ENCODE results near the gene TNF. TPM values are rescaled to one million over a fixed set of nuclear protein-coding genes. Genes with fewer than 3 reads are reported as not detected.

The TNF gene
- total RNA-seq (2022; extraction: Qiagen RNA extraction; ENCODE audit: low read depth) = 0.06 to 0.13 TPM (median 0.07 TPM) in 3 of 5 replicates, not detected in the others

DNA sequence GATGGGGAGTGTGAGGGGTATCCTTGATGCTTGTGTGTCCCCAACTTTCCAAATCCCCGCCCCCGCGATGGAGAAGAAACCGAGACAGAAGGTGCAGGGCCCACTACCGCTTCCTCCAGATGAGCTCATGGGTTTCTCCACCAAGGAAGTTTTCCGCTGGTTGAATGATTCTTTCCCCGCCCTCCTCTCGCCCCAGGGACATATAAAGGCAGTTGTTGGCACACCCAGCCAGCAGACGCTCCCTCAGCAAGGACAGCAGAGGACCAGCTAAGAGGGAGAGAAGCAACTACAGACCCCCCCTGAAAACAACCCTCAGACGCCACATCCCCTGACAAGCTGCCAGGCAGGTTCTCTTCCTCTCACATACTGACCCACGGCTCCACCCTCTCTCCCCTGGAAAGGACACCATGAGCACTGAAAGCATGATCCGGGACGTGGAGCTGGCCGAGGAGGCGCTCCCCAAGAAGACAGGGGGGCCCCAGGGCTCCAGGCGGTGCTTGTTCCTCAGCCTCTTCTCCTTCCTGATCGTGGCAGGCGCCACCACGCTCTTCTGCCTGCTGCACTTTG lies at the start of gene TNF:
Gene TNF, plus strand, starts transcription at position 231 of the 567 bp plus-strand sequence. Its CDS starts 177 bp downstream, at position 408.

GRCh38 chr6:31528821-31529328 lies 46.5 kb upstream of the TNF start, which contains the start of gene MCCD1:
Gene MCCD1, plus strand, starts transcription at chr6:31528962. Its CDS starts 53 bp downstream, at chr6:31529015.

DNA sequence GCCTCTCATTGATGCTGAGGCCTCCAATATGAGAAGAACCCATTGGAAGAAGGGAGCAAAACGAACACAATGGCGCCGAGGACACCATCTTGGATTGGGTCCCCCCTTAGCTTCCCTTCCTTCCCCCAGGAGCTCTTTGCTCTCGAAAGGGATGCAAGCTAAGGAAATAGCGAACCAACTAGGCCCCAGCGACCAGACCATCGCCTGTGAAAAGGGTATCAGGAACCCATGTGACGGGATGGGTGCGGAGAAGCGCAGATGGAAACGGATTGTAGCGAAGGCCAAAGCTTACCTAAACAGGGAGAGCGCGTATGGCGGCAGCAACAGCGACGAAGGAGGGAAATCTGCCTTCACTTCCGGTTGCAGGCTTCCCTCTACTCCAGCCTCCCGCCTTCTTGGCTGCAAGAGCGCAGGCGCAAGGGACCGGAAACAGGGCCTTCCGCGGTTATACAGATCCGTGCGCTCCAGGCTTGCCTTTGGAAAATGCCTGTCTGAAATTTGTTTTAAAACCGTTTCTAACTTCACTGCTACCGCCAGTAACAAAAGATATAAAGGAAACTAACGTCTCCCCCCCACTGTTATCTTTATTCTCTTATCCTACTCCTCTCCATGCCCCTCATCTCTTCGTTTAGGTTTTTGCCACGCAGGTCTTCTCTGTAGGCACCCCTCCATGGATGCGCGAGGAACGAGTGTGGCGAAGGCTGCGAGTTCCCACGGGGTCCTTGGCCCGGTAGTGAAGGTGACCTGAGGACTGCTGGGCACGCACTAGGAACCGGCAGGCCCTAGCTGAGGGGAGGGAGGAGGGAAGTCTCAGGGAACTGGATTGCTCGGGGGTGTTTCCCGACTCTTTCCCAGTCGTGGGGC lies 33.5 kb upstream of the TNF start, which contains the start of gene DDX39B:
Gene DDX39B, minus strand, starts transcription at position 346 of the 864 bp plus-strand sequence. CDS start 1,471 bp downstream, outside the sequence.

DNA sequence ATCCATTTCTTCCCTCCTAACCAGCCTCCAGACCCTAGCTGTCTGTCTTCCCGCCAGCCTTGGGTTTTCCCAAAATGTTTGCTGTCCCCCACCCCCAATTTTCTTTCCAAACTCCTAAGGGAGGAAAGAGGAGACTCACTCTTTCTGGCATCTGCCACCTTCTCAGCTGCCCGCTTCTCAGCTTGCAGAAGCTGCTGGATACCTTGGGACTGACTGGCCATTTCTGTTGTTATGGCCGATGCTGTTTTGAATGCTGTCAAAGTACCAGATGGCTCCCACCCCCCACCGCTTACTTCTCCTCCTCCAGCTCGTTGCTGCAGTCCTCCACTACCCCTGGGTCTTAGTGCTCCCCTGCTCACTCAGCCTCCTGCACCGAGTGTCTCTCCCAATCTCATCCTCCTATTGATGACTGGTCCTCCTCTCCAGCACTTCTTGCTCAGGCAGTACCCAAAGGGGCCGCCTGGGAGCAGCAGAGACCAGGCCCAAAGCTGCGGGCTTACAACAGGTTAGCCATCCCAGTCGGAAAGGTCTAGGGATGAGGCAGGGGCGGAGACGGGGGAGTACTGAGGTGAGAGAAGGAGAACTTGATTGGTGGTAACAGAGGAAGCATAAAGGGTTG lies 28.9 kb upstream of the TNF start, which contains the start of gene ATP6V1G2:
Gene ATP6V1G2, minus strand, starts transcription at position 270 of the 619 bp plus-strand sequence. Its CDS starts 49 bp downstream, at position 221.

GRCh38 chr6:31546958-31547726 lies 28.2 kb upstream of the TNF start, which contains the start of gene NFKBIL1:
Gene NFKBIL1, plus strand, starts transcription at chr6:31547608. Its CDS starts 87 bp downstream, at chr6:31547695.

GRCh38 chr6:31572041-31572911 lies 3.1 kb upstream of the TNF start, which contains the start of gene LTA:
Gene LTA, plus strand, starts transcription at chr6:31572289. Its CDS starts 454 bp downstream, at chr6:31572743.

DNA sequence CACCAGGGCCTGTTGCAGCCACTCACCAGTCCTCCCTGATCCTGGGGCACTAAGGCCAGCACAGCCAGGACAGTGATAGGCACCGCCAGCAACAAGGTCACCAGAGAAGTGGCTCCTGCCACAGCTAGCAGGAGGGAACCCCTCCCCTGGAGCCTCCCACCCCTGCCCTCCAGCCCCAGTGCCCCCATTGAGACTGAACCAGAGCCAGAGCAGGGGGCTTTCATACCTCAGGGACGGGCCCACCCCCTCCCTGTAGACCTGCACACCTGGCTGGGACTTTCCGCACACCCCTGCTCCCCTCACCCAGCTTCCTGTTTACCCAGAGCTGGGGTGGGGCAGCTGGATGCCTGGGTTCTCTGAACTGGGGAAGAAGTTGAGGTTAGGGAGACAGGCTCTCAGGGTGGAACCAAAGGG lies 6.9 kb downstream of the TNF start, which contains the start of gene LTB:
Gene LTB, minus strand, starts transcription at position 195 of the 414 bp plus-strand sequence. Its CDS starts 7 bp downstream, at position 188.

GRCh38 chr6:31586008-31586407 lies 10.6 kb downstream of the TNF start, which contains the start of gene LST1:
Gene LST1, plus strand, starts transcription at chr6:31586277. Its CDS starts 1,023 bp downstream, at chr6:31587300.

GRCh38 chr6:31614684-31615578 lies 39.6 kb downstream of the TNF start, which contains the start of gene AIF1:
Gene AIF1, plus strand, starts transcription at chr6:31615234. Its CDS starts 96 bp downstream, at chr6:31615330.

GRCh38 chr6:31620586-31621319 lies 45.4 kb downstream of the TNF start, which contains the start of gene PRRC2A:
Gene PRRC2A, plus strand, starts transcription at chr6:31620715. Its CDS starts 2,075 bp downstream, at chr6:31622790.

Other genes starting within 250 kb of the TNF start
- 15.2 to 27.1 TPM (median 25.9 TPM) in 5 replicates for gene HLA-B, start 218.4 kb upstream of the TNF start, total RNA-seq (2022; extraction: Qiagen RNA extraction; ENCODE audit: low read depth)
- 27.2 to 29.6 TPM (median 28.7 TPM) in 5 replicates for gene MICA, start 172.0 kb upstream of the TNF start, total RNA-seq (2022; extraction: Qiagen RNA extraction; ENCODE audit: low read depth)
- 6.6 to 8.6 TPM (median 7.7 TPM) in 5 replicates for gene MICB, start 77.4 kb upstream of the TNF start, total RNA-seq (2022; extraction: Qiagen RNA extraction; ENCODE audit: low read depth)
- gene MCCD1, start 46.6 kb upstream of the TNF start, total RNA-seq (2022; extraction: Qiagen RNA extraction; ENCODE audit: low read depth) = not detected in 5 replicates
- 313 to 396 TPM (median 382 TPM) in 5 replicates for gene DDX39B, start 33.6 kb upstream of the TNF start, total RNA-seq (2022; extraction: Qiagen RNA extraction; ENCODE audit: low read depth)
- 0.57 to 0.77 TPM (median 0.63 TPM) in 5 replicates for gene ATP6V1G2, start 29.0 kb upstream of the TNF start, total RNA-seq (2022; extraction: Qiagen RNA extraction; ENCODE audit: low read depth)
- 9.5 to 12.2 TPM (median 10.6 TPM) in 5 replicates for gene NFKBIL1, start 28.0 kb upstream of the TNF start, total RNA-seq (2022; extraction: Qiagen RNA extraction; ENCODE audit: low read depth)
- 0.08 to 0.13 TPM (median 0.10 TPM) in 3 of 5 replicates, not detected in the others for gene LTA, start 3.3 kb upstream of the TNF start, total RNA-seq (2022; extraction: Qiagen RNA extraction; ENCODE audit: low read depth)
- 0.27 to 0.39 TPM (median 0.35 TPM) in 5 replicates for gene LTB, start 6.9 kb downstream of the TNF start, total RNA-seq (2022; extraction: Qiagen RNA extraction; ENCODE audit: low read depth)
- gene LST1, start 10.7 kb downstream of the TNF start, total RNA-seq (2022; extraction: Qiagen RNA extraction; ENCODE audit: low read depth) = 0.26 to 0.49 TPM (median 0.37 TPM) in 3 of 5 replicates, not detected in the others
- not detected in 5 replicates for gene NCR3, start 17.4 kb downstream of the TNF start, total RNA-seq (2022; extraction: Qiagen RNA extraction; ENCODE audit: low read depth)
- not detected in 5 replicates for gene AIF1, start 39.7 kb downstream of the TNF start, total RNA-seq (2022; extraction: Qiagen RNA extraction; ENCODE audit: low read depth)
- gene PRRC2A, start 45.1 kb downstream of the TNF start, total RNA-seq (2022; extraction: Qiagen RNA extraction; ENCODE audit: low read depth) = 70.6 to 97.9 TPM (median 90.8 TPM) in 5 replicates
- gene BAG6, start 77.1 kb downstream of the TNF start, total RNA-seq (2022; extraction: Qiagen RNA extraction; ENCODE audit: low read depth) = 115 to 151 TPM (median 145 TPM) in 5 replicates
- 1.8 to 4.8 TPM (median 3.2 TPM) in 5 replicates for gene APOM, start 80.3 kb downstream of the TNF start, total RNA-seq (2022; extraction: Qiagen RNA extraction; ENCODE audit: low read depth)
- gene C6orf47, start 85.2 kb downstream of the TNF start, total RNA-seq (2022; extraction: Qiagen RNA extraction; ENCODE audit: low read depth) = 10.5 to 13.0 TPM (median 12.2 TPM) in 5 replicates
- gene GPANK1, start 89.4 kb downstream of the TNF start, total RNA-seq (2022; extraction: Qiagen RNA extraction; ENCODE audit: low read depth) = 9.3 to 14.1 TPM (median 12.7 TPM) in 5 replicates
- 168 to 184 TPM (median 180 TPM) in 5 replicates for gene CSNK2B, start 90.5 kb downstream of the TNF start, total RNA-seq (2022; extraction: Qiagen RNA extraction; ENCODE audit: low read depth)
- 3.6 to 6.3 TPM (median 5.0 TPM) in 5 replicates for gene LY6G5B, start 94.4 kb downstream of the TNF start, total RNA-seq (2022; extraction: Qiagen RNA extraction; ENCODE audit: low read depth)
- gene LY6G5C, start 105.5 kb downstream of the TNF start, total RNA-seq (2022; extraction: Qiagen RNA extraction; ENCODE audit: low read depth) = 0.51 to 2.4 TPM (median 1.4 TPM) in 5 replicates
- 15.6 to 21.2 TPM (median 19.2 TPM) in 5 replicates for gene ABHD16A, start 127.8 kb downstream of the TNF start, total RNA-seq (2022; extraction: Qiagen RNA extraction; ENCODE audit: low read depth)
- not detected in 5 replicates for gene LY6G6F, start 131.3 kb downstream of the TNF start, total RNA-seq (2022; extraction: Qiagen RNA extraction; ENCODE audit: low read depth)
- gene LY6G6D, start 139.8 kb downstream of the TNF start, total RNA-seq (2022; extraction: Qiagen RNA extraction; ENCODE audit: low read depth) = not detected in 5 replicates
- 0.11 TPM in 1 of 5 replicates, not detected in the others for gene LY6G6C, start 146.2 kb downstream of the TNF start, total RNA-seq (2022; extraction: Qiagen RNA extraction; ENCODE audit: low read depth)
- not detected in 5 replicates for gene MPIG6B, start 147.8 kb downstream of the TNF start, total RNA-seq (2022; extraction: Qiagen RNA extraction; ENCODE audit: low read depth)
- gene DDAH2, start 153.7 kb downstream of the TNF start, total RNA-seq (2022; extraction: Qiagen RNA extraction; ENCODE audit: low read depth) = 25.6 to 30.4 TPM (median 28.7 TPM) in 5 replicates
- gene CLIC1, start 161.0 kb downstream of the TNF start, total RNA-seq (2022; extraction: Qiagen RNA extraction; ENCODE audit: low read depth) = 495 to 530 TPM (median 516 TPM) in 5 replicates
- 12.1 to 16.5 TPM (median 15.1 TPM) in 5 replicates for gene MSH5, start 164.4 kb downstream of the TNF start, total RNA-seq (2022; extraction: Qiagen RNA extraction; ENCODE audit: low read depth)
- 3.6 to 5.9 TPM (median 4.7 TPM) in 5 replicates for gene SAPCD1, start 187.1 kb downstream of the TNF start, total RNA-seq (2022; extraction: Qiagen RNA extraction; ENCODE audit: low read depth)
- gene VWA7, start 201.8 kb downstream of the TNF start, total RNA-seq (2022; extraction: Qiagen RNA extraction; ENCODE audit: low read depth) = 0.61 to 2.0 TPM (median 1.5 TPM) in 5 replicates
- 50.8 to 60.2 TPM (median 57.2 TPM) in 5 replicates for gene VARS1, start 220.2 kb downstream of the TNF start, total RNA-seq (2022; extraction: Qiagen RNA extraction; ENCODE audit: low read depth)
- gene LSM2, start 231.4 kb downstream of the TNF start, total RNA-seq (2022; extraction: Qiagen RNA extraction; ENCODE audit: low read depth) = 49.7 to 68.8 TPM (median 64.6 TPM) in 5 replicates
- 1.3 to 2.2 TPM (median 2.1 TPM) in 5 replicates for gene HSPA1L, start 239.7 kb downstream of the TNF start, total RNA-seq (2022; extraction: Qiagen RNA extraction; ENCODE audit: low read depth)
- gene HSPA1A, start 240.0 kb downstream of the TNF start, total RNA-seq (2022; extraction: Qiagen RNA extraction; ENCODE audit: low read depth) = 218 to 535 TPM (median 388 TPM) in 5 replicates